Uterus (tissue), 4 donors: ENCODE data around the gene TTC38. TPM values are rescaled to one million over a fixed set of nuclear protein-coding genes. Genes with fewer than 3 reads are reported as not detected.

ENCODE experiments used
- DNase-seq, 2 donors: peaks; one replicate each; pipeline ENCODE4 v3.0.0-alpha.2; 2019 to 2020
- H3K27ac ChIP-seq, 2 donors: fragments of 200-600 bp; sonication (generic); 1 replicate in 1 of 2; 2 replicates in 1 of 2; pipeline ENCODE4 v1.5.1; 2016 to 2018
- H3K27me3 ChIP-seq, 2 donors: fragments of 200-600 bp; sonication (generic); one replicate each; pipeline ENCODE4 v1.5.1; 2018 to 2019; ENCODE audit warnings: control low read depth in 1 of 2
- H3K36me3 ChIP-seq, 2 donors: fragments of 200-600 bp; sonication (generic); one replicate each; pipeline ENCODE4 v1.5.1; 2019; ENCODE audit warnings: control low read depth in 1 of 2
- H3K4me1 ChIP-seq, 2 donors: fragments of 200-600 bp; sonication (generic); one replicate each; pipeline ENCODE4 v1.5.1; 2018 to 2019; ENCODE audit warnings: control low read depth in 1 of 2
- H3K4me3 ChIP-seq, 2 donors: fragments of 200-600 bp; sonication (generic); 1 replicate in 1 of 2; 2 replicates in 1 of 2; pipeline ENCODE4 v1.5.1; 2018 to 2019; ENCODE audit warnings: mild to moderate bottlenecking in 1 of 2
- H3K9me3 ChIP-seq, 2 donors: fragments of 200-600 bp; sonication (generic); one replicate each; pipeline ENCODE4 v1.5.1; 2019; ENCODE audit warnings: control low read depth in 1 of 2
- CTCF ChIP-seq, 4 experiments: fragments of 200-600 bp in 2 of 4; fragments of 450-650 bp in 2 of 4; sonication (generic) in 2 of 4; IDR thresholded peaks; one replicate each; pipeline ENCODE4 v1.5.1; 2016 to 2019; ENCODE audit warnings: antibody characterized with exemption in 4 of 4, mild to moderate bottlenecking in 2 of 4, moderate library complexity in 1 of 4
- POLR2A ChIP-seq, 2 donors: fragments of 450-650 bp; IDR thresholded peaks; one replicate each; pipeline ENCODE4 v1.6.1; 2016; ENCODE audit warnings: antibody characterized with exemption in 2 of 2, mild to moderate bottlenecking in 1 of 2, moderate library complexity in 1 of 2
- intact Hi-C: fragments of 100-400 bp; cut with DNase I; formaldehyde crosslinking; loops from one replicate; pipeline ENCODE4 v1.15.1; 2023; ENCODE audit warnings: low total_unique reads
- total RNA-seq, 4 donors: library from RNA; depleted of rRNA in 3 of 4; stranded (reverse); fragments of >200 nt in 3 of 4; gene quantifications; one replicate each; pipeline versions ENCODE4 v1.1.0 to v1.2.4, GENCODE V29; 2014 to 2023
- donor health status: DM: yes; HTN: yes; CAD: no.

The TTC38 gene
- total RNA-seq, 4 donors from 2014 or later, result 7.7 to 50.0 (median 45.0) TPM

GRCh38 chr22:46251816-46252380 is 15.9 kb upstream of the TTC38 start:
- intact Hi-C loops, result no loop called here
- TF ChIP-seq CTCF (IDR thresholded peaks at IDR 0.05) (no peak), POLR2A (IDR thresholded peaks at IDR 0.05) (no peak)

GRCh38 chr22:46256358-46256958 is 11.3 kb upstream of the TTC38 start:
- no peak for DNase-seq
- Histone ChIP-seq H3K4me3 (no peak overlapping the region), H3K9me3 (no peaks in the 10 kb centered on the region), H3K27me3 (no peaks in the 10 kb centered on the region), H3K4me1 (no peaks in the 10 kb centered on the region), H3K27ac (no peak overlapping the region), H3K36me3 (no peaks in the 10 kb centered on the region)
- TF ChIP-seq CTCF (IDR thresholded peaks at IDR 0.05) (no peak), POLR2A (IDR thresholded peaks at IDR 0.05) (no peak)
- intact Hi-C loops, result no loop called here

More at GRCh38 chr22:46251816-46252380, 15.9 kb upstream of the TTC38 start:
- no peaks in the 10 kb centered on the region for H3K36me3 ChIP-seq
- H3K27ac ChIP-seq, result no peak overlapping the region
- peaks cover 0 to 6% of the 10 kb centered on the region in 2 donors for H3K4me1 ChIP-seq
- no peaks in the 10 kb centered on the region for H3K9me3 ChIP-seq
- no peaks in the 10 kb centered on the region for H3K27me3 ChIP-seq
- DNase-seq, result no peak
- no peak overlapping the region for H3K4me3 ChIP-seq

- no peak for DNase-seq
- Histone ChIP-seq H3K4me1 (no peaks in the 10 kb centered on the region), H3K9me3 (no peaks in the 10 kb centered on the region), H3K36me3 (no peaks in the 10 kb centered on the region), H3K27ac (no peak overlapping the region), H3K4me3 (no peak overlapping the region), H3K27me3 (no peaks in the 10 kb centered on the region)
- TF ChIP-seq CTCF (IDR thresholded peaks at IDR 0.05), result no peak
- TF ChIP-seq POLR2A (IDR thresholded peaks at IDR 0.05), result no peak
- intact Hi-C loops, result no loop called here
Measured at GRCh38 chr22:46259374-46259773, 8.4 kb upstream of the TTC38 start.

- DNase-seq, result no peak
- H3K27me3 ChIP-seq, result no peaks in the 10 kb centered on the region
- no peaks in the 10 kb centered on the region for H3K4me1 ChIP-seq
- no peaks in the 10 kb centered on the region for H3K9me3 ChIP-seq
- intact Hi-C loops, result no loop called here
- H3K36me3 ChIP-seq, result no peaks in the 10 kb centered on the region
- H3K27ac ChIP-seq, result no peak overlapping the region
- TF ChIP-seq POLR2A (IDR thresholded peaks at IDR 0.05) (no peak), CTCF (IDR thresholded peaks at IDR 0.05) (no peak)
- no peak overlapping the region for H3K4me3 ChIP-seq
Measured at GRCh38 chr22:46260038-46260437, 7.8 kb upstream of the TTC38 start.

- intact Hi-C loops, result no loop called here
- H3K9me3 ChIP-seq, result no peaks in the 10 kb centered on the region
- DNase-seq, result peak; percentile 48 to 50
Measured at GRCh38 chr22:46262449-46263215, 5.2 kb upstream of the TTC38 start.

More at GRCh38 chr22:46262449-46263215, 5.2 kb upstream of the TTC38 start:
- no peak for TF ChIP-seq POLR2A (IDR thresholded peaks at IDR 0.05)
- peak in 1 of 4 experiments; percentile 15 for TF ChIP-seq CTCF (IDR thresholded peaks at IDR 0.05)
- Histone ChIP-seq H3K27me3 (no peaks in the 10 kb centered on the region), H3K36me3 (no peaks in the 10 kb centered on the region), H3K4me1 (peaks cover 0 to 6% of the 10 kb centered on the region in 2 donors), H3K4me3 (peak overlapping the region in 1 of 2 donors; percentile 19), H3K27ac (peak overlapping the region in 1 of 2 donors; percentile 29)
